GM19397 (cell line): ENCODE measurements around the gene MTNR1B.

Experiments
- ATAC-seq: cut with Tn5 transposase; IDR thresholded peaks from one replicate; pipeline ENCODE4 v1.9.1; 2021; ENCODE audit warnings: mild to moderate bottlenecking, moderate library complexity; ENCODE audit not compliant: unreplicated experiment

The MTNR1B gene

GRCh38 chr11:92977401-92977800 is 8.0 kb downstream of the MTNR1B start:
- ATAC-seq: no peak

DNA sequence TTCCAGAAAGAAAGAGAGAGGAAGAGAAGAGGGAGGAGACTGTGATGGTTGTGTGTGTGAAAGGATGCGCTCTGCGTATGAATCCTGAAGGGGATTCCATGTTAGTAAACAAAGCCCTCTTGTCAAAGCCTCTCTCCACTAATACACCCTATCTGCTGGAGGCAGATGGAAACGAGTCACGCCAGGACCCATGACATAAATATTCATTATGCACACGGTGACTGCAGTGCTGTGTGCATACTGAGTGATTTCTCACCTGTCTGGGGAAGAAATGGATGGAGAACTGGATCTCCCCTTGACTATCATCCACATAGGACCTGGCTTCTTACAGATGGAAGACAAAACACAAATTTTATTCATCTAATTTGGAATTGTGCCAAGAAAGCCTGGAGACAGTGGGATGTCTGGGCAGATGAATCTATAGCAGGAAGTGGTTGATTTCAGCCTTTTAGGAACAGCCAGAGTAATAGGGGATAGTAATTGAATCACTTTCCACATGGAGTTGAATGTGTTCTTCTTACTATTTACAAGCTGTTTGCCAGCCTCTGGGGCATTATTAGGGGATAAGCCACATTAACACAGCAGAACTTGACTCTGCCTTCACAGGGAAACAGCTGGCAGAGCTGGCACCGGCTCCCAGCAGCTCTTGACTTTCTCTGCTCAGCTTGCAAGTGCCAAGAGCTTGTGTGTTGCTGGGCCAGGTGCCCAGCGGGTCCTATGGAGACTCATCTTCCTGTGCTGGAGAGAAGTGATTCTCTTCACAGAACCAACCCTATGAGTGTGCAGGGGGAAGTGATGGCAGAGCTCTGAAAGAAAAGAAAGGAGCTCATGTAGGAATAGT is 9.0 kb downstream of the MTNR1B start:
- ATAC-seq: no peak

GRCh38 chr11:92979176-92979575 is 9.7 kb downstream of the MTNR1B start:
- no peak for ATAC-seq

- ATAC-seq: no peak
These were observed 10.9 kb downstream of the MTNR1B start for GRCh38 chr11:92980312-92980711.

GRCh38 chr11:92981508-92982043 is 12.1 kb downstream of the MTNR1B start:
- ATAC-seq: no peak

GRCh38 chr11:92986585-92986984 is 17.1 kb downstream of the MTNR1B start:
- ATAC-seq: no peak

- ATAC-seq: no peak
These were observed 23.6 kb downstream of the MTNR1B start for GRCh38 chr11:92993004-92993403.

DNA sequence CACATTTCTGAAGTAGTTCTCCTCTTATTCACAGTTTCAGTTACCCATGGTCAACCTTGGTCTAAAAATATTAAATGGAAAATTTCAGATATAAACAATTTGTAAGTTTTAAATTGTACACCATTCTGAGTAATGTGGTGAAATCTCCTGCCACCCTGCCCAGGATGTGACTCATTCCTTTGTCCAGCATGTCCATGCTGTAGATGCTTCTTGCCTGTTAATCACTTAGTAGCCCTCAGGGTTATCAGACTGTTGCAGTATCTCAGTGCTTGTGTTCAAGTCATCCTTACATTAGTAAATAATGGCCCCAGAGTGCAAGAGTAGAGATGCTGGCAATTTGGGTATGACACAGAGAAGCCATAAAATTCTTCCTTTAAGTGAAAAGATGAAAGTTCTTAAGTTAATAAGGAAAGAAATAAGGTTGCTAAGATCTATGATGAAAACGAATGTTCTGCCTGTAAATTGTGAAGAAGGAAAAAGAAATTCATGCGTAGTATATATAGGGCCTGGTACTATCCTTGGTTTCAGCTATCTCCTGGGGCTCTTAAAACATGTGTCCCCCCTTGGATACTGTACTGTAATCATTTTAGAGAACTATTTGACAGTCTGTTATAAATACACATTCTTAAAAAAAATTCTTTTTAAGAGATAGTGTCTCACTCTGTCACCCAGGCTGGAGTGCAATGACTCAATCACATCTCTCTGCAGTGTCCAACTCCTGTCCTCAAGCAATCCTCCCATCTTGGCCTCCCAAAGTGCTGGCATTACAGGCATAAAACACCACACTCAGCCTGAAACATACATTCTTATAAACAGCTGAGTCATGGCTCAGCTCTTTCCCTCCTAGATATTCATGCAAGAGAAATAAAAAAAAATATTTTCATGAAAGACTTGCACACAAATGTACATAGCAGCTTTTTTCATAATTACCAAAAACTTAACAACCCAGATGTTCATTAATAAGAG is 31.3 kb downstream of the MTNR1B start:
- no peak for ATAC-seq

- ATAC-seq: no peak
These were observed 32.4 kb downstream of the MTNR1B start for GRCh38 chr11:93001806-93002205.

DNA sequence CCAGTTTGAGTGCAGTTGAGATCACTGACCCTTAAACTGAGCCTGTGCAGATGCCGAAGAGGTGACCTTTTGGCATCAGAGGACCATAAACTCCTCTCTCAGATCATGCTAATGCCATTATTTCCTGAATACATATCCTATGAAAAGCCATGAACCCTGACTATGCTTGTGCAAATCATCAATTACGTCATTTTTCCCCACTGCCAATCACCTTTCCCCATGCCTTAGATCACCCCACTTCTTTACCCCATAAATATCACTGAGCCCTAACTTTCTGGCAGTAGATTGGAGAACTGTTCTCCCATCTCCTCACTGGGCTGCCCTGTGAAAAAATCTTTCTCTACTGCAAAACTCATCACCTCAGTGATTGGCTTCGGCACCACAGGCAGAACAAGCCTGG is 32.9 kb downstream of the MTNR1B start:
- no peak for ATAC-seq

- no peak for ATAC-seq
These were observed 35.8 kb downstream of the MTNR1B start for GRCh38 chr11:93005239-93005638.

GRCh38 chr11:93013646-93014045 is 44.2 kb downstream of the MTNR1B start:
- no peak for ATAC-seq

GRCh38 chr11:93016595-93016994 is 47.1 kb downstream of the MTNR1B start:
- no peak for ATAC-seq

DNA sequence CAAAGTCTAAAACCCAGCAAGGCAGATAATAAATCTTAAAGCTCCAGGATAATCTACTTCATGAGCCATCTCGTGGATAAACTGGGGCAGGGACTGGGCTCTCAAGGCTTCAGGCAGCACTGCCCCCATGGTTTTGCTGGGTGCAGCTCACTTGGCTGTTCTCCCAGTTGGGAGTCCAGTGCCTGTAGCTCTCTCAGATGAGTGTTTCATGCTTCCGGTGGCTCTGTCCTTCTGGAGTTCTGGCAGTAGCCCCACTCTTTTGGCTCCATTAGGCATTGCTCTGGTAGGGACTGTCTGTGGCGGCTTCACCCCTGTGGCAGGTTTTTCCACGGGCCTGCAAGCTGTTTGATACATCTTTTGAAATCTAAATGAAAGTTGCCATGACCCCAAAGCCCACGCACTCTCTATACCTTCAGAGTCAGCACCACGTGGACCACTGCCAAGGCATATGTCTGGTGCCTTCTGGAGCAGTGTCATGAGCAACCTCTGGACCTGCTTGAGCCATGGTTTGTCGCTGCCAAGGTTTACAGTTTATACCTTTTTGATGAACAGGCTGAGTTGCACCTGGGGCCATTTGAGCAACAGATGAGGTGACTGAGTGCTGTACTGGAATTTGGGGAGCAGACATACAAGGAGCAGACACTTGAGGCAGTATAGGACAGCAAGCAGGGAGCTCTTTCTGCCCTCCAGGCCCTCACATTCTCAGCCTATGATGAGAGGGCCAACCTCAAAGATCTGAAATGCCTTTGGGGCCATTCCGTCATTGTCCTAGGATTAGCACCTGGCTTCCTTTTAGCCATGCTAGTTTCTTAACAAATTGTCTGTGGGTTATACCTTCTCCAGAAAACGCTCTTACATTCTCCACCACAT is 48.6 kb downstream of the MTNR1B start:
- ATAC-seq: no peak

GRCh38 chr11:93020248-93021046 is 51.0 kb downstream of the MTNR1B start:
- ATAC-seq: no peak

DNA sequence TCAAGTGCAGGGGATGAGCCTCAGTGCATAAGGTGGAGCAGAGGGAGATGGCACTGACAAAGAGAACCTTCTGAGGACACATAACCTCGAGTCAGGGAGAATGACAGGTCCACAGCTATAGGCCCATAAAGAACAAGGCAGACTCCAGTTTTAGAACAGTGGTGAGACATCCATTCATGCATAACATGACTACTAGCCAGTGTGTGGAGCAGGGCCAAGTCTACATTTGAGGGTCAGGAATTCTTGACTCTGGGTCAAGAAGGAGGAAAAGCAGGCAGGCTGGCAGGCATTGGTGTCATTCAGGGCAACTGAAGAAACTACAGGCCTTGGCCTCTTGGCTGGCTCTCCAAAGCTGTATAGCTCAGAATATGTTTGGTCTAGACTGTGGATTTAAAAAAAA is 54.9 kb downstream of the MTNR1B start:
- ATAC-seq: no peak

DNA sequence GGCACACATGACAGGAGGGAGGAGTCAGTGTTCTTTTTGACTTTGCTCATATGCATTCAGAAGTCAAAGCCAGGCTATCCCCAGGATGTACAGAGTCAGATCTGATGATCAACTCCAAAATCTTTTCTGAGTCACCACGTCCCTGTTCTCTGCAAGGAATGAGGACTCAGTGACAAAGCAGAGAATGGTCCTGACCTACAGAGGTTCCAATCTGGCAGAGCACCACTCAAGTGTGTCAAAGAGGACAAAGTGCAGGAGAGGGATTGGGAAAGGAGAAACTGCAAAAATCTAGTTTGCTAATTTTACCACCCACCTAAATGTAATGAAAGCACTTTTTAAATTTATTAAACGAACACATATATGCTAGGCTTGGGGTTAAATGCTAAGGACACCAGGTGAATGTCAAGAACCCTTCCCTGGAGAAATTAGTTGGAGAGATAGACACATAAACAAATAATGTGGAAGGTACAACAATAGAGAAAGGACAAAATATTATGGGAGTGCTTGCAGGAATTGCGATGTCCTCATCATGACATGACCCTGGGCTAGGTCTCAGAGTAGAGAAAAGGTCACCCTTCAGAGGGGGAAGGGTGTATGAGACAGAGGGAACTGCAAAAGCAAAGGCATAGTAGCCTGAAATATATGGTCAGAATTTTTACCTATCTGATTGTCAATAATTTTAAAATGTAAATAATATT is 56.3 kb downstream of the MTNR1B start:
- no peak for ATAC-seq

- no peak for ATAC-seq
These were observed 59.6 kb downstream of the MTNR1B start for GRCh38 chr11:93028960-93029522.

GRCh38 chr11:93031386-93031785 is 61.9 kb downstream of the MTNR1B start:
- no peak for ATAC-seq
